ENCODE data around the gene MMP2.

GRCh38 chr16:55481023-55481422 lies 2.0 kb downstream of the MMP2 start:
- TF ChIP-seq CTCF (IDR thresholded peaks at IDR 0.05) (no peak), SIN3A (IDR thresholded peaks at IDR 0.05; ENCODE audit: borderline replicate concordance, insufficient read depth, low read depth, low read length) (no peak), POLR2AphosphoS5 (IDR thresholded peaks at IDR 0.05; ENCODE audit: low read depth, low read length) (no peak)
- TF ChIP-seq, protein P1, sequence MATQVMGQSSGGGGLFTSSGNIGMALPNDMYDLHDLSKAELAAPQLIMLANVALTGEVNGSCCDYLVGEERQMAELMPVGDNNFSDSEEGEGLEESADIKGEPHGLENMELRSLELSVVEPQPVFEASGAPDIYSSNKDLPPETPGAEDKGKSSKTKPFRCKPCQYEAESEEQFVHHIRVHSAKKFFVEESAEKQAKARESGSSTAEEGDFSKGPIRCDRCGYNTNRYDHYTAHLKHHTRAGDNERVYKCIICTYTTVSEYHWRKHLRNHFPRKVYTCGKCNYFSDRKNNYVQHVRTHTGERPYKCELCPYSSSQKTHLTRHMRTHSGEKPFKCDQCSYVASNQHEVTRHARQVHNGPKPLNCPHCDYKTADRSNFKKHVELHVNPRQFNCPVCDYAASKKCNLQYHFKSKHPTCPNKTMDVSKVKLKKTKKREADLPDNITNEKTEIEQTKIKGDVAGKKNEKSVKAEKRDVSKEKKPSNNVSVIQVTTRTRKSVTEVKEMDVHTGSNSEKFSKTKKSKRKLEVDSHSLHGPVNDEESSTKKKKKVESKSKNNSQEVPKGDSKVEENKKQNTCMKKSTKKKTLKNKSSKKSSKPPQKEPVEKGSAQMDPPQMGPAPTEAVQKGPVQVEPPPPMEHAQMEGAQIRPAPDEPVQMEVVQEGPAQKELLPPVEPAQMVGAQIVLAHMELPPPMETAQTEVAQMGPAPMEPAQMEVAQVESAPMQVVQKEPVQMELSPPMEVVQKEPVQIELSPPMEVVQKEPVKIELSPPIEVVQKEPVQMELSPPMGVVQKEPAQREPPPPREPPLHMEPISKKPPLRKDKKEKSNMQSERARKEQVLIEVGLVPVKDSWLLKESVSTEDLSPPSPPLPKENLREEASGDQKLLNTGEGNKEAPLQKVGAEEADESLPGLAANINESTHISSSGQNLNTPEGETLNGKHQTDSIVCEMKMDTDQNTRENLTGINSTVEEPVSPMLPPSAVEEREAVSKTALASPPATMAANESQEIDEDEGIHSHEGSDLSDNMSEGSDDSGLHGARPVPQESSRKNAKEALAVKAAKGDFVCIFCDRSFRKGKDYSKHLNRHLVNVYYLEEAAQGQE (IDR thresholded peaks at IDR 0.05; ENCODE audit: insufficient read depth in 1 of 2, low read depth in 2 of 2, low read length in 1 of 2): no peak
